Thoracic aorta (tissue), 2 donors: ENCODE measurements around the gene QRFPR. TPM values are rescaled to one million over a fixed set of nuclear protein-coding genes. Genes with fewer than 3 reads are reported as not detected.

ENCODE experiments used
- ATAC-seq: fragments of 150-250 bp; one replicate; pipeline ENCODE4 v1.8.0; 2017; ENCODE audit warnings: low read depth; ENCODE audit not compliant: insufficient number of reproducible peaks, low FRiP score
- DNase-seq: peaks from one replicate; pipeline ENCODE4 v3.0.0-alpha.2; 2020; ENCODE audit warnings: low spot score
- H3K27ac ChIP-seq, 2 donors: fragments of 200-600 bp; sonication (generic); 1 replicate in 1 of 2; 2 replicates in 1 of 2; pipeline ENCODE4 v1.5.1; 2016; ENCODE audit warnings: mild to moderate bottlenecking in 2 of 2, moderate library complexity in 2 of 2
- H3K27me3 ChIP-seq: fragments of 200-600 bp; sonication (generic); replicated peaks from 2 replicates; pipeline ENCODE4 v1.6.0; 2016; ENCODE audit warnings: mild to moderate bottlenecking; ENCODE audit not compliant: insufficient read depth
- H3K36me3 ChIP-seq: fragments of 200-600 bp; sonication (generic); one replicate; pipeline ENCODE4 v1.5.1; 2016
- H3K4me1 ChIP-seq, 2 donors: fragments of 200-600 bp; sonication (generic); 1 replicate in 1 of 2; 2 replicates in 1 of 2; pipeline versions ENCODE4 v1.5.1 to v1.6.0; 2016; ENCODE audit warnings: low read depth in 2 of 2, mild to moderate bottlenecking in 1 of 2; ENCODE audit not compliant: control insufficient read depth in 1 of 2
- H3K4me3 ChIP-seq: fragments of 200-600 bp; sonication (generic); 2 replicates; pipeline ENCODE4 v1.5.1; 2016; ENCODE audit warnings: mild to moderate bottlenecking
- H3K9me3 ChIP-seq: fragments of 200-600 bp; sonication (generic); 2 replicates; pipeline ENCODE4 v1.5.1; 2016
- total RNA-seq, 2 donors: library from RNA; depleted of rRNA; stranded (reverse); fragments of >200 nt; gene quantifications; one replicate each; pipeline versions ENCODE4 v1.1.0 to v1.2.3, GENCODE V29; 2016
- TF ChIP-seq, protein P1 (sequence below): fragments of 200-600 bp; sonication (generic); IDR thresholded peaks from one replicate; pipeline ENCODE4 v1.5.1; 2019; ENCODE audit warnings: antibody characterized with exemption

Gene QRFPR
- total RNA-seq, 2 donors from 2014 or later: not detected

DNA sequence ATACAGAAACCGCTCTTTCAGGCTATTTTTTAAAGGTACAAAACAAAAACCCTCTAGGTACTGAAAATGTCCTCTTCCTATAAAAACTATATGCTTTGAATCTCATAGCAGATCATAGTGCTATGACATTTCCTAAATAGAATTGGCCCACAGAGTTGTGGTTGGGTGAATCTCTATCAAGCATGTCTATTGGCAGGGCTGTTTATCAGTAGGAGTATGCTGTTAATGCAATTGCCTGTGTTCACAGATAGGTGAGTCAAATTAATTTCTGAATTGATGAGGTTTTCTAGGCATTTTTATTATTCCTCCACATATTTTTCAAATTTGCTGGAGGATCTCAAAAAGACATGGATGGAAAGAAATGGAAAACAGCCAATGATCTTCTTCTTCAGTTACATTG lies 73.9 kb downstream of the QRFPR start:
- no peaks in the 10 kb centered on the region for H3K9me3 ChIP-seq
- no peaks in the 10 kb centered on the region for H3K27me3 ChIP-seq
- DNase-seq (no peak), ATAC-seq (no peak)
- no peak overlapping the region for H3K4me3 ChIP-seq
- H3K36me3 ChIP-seq: no peaks in the 10 kb centered on the region
- no peak overlapping the region for H3K27ac ChIP-seq
- H3K4me1 ChIP-seq: no peaks in the 10 kb centered on the region
- TF ChIP-seq, protein P1, sequence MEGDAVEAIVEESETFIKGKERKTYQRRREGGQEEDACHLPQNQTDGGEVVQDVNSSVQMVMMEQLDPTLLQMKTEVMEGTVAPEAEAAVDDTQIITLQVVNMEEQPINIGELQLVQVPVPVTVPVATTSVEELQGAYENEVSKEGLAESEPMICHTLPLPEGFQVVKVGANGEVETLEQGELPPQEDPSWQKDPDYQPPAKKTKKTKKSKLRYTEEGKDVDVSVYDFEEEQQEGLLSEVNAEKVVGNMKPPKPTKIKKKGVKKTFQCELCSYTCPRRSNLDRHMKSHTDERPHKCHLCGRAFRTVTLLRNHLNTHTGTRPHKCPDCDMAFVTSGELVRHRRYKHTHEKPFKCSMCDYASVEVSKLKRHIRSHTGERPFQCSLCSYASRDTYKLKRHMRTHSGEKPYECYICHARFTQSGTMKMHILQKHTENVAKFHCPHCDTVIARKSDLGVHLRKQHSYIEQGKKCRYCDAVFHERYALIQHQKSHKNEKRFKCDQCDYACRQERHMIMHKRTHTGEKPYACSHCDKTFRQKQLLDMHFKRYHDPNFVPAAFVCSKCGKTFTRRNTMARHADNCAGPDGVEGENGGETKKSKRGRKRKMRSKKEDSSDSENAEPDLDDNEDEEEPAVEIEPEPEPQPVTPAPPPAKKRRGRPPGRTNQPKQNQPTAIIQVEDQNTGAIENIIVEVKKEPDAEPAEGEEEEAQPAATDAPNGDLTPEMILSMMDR: no peak

DNA sequence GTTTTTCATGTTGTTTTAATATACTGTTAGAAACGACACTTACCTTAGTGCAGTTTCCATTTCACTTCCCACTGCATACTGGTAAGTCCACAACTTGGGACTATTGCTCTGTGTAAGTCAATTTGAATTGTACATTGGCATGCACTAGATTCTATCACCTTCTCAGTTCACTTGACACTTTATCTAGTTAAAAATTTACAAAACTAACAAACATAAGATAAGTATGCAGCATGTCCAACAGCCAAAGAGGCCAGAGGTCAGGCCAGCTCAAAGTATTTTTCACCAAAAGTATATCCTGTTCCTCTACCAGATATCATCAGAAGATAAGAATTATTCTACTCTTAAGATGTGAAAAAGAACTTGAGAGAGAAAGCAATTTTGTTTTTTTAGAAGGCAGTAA lies 75.9 kb downstream of the QRFPR start:
- no peak for ATAC-seq
- TF ChIP-seq, protein P1: no peak
- no peak for DNase-seq
- no peaks in the 10 kb centered on the region for H3K36me3 ChIP-seq
- no peaks in the 10 kb centered on the region for H3K27me3 ChIP-seq
- H3K4me1 ChIP-seq: no peaks in the 10 kb centered on the region
- H3K9me3 ChIP-seq: no peaks in the 10 kb centered on the region
- H3K4me3 ChIP-seq: no peak overlapping the region
- no peak overlapping the region for H3K27ac ChIP-seq

DNA sequence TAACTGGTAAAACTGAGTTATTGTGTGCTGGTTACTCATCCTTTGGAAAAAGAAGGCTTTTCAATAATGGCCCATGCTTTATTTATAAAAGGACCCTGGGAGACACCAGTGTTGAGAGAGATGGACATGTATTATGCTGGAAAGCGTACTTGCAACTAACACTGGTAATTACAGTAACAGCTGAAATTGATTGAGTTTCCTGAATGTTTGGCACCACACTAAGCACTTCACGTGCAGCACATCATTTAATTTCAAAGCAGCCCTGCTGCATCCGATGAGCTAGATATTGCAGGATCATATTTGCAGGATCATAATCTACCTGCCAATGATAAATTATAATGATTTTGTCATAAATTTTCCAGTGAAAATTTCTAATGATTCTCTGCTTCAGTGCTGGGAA lies 81.5 kb downstream of the QRFPR start:
- H3K4me3 ChIP-seq: no peak overlapping the region
- DNase-seq (no peak), ATAC-seq (no peak)
- H3K36me3 ChIP-seq: no peaks in the 10 kb centered on the region
- H3K4me1 ChIP-seq: no peaks in the 10 kb centered on the region
- no peaks in the 10 kb centered on the region for H3K27me3 ChIP-seq
- TF ChIP-seq, protein P1: no peak
- H3K9me3 ChIP-seq: no peaks in the 10 kb centered on the region
- H3K27ac ChIP-seq: no peak overlapping the region

DNA sequence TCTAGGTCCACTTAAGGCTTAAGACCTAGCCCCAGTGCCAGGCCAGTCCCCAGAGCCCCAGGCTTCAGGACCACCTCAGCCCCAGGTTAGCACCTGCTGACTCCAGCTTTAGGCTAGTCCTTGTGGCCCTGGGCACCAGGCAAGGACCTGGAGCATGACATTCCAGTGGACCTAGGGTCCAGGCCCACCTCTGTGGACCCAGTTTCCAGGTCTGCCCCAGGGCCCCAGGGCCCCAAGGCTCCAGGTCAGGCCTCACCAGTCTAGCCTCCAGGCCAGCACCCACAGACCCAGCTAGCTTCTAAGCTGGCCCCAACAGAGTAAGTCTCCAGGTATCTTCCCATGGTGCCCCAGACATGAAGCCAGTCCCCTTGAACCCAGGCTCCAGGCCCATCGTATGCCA lies 97.5 kb downstream of the QRFPR start:
- TF ChIP-seq, protein P1: no peak
- DNase-seq (no peak), ATAC-seq (no peak)
- Histone ChIP-seq H3K4me1 (no peaks in the 10 kb centered on the region), H3K27me3 (no peaks in the 10 kb centered on the region), H3K4me3 (no peak overlapping the region), H3K27ac (no peak overlapping the region), H3K36me3 (no peaks in the 10 kb centered on the region), H3K9me3 (no peaks in the 10 kb centered on the region)

DNA sequence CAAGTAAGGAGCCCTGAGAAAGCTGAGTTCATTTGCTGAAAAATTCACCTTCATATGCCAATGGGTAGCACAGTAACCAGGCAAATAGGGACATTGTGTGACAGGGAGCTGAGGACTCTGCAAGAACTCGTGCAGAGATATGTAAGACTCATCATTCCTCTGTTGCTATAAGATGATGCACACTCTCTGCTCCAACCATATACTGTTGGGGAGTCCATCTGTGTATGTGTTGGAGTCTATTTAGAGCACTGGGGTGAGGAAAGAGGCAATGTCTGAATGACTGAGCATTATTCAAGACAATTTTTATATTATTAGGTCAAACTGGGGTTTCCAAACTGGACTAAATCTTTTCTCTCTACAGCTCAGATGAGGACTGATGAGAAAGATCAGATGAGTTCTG lies 100.4 kb downstream of the QRFPR start:
- H3K9me3 ChIP-seq: no peaks in the 10 kb centered on the region
- no peaks in the 10 kb centered on the region for H3K27me3 ChIP-seq
- H3K4me1 ChIP-seq: no peaks in the 10 kb centered on the region
- no peak overlapping the region for H3K4me3 ChIP-seq
- ATAC-seq: no peak
- no peak overlapping the region for H3K27ac ChIP-seq
- TF ChIP-seq, protein P1: no peak
- no peaks in the 10 kb centered on the region for H3K36me3 ChIP-seq
- no peak for DNase-seq
